ENCODE data around the gene L1CAM. TPM values are rescaled to one million over a fixed set of nuclear protein-coding genes. Genes with fewer than 3 reads are reported as not detected.

L1CAM gene
- total RNA-seq, 4 donors from 2014 or later: 3.0 to 12.9 (median 8.4) TPM

DNA sequence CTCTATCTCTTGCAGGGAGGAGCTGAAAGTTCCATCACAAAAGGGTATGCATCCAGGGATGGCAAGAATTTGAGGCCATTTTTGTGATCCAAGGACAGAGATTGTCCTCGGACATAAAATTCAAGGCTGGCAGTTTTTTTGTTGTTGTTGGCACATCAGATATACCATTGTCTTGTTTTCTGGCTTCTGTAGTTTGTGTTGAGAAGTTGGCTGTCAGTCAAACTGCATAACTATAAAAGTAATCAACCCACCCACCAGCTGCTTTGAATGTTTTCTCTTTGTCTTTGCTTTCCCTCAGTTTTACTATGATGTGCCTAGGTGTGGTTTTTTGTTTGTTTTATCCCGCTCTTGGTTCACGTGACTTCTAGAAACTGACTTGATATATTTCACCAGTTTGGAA is 34.0 kb downstream of the L1CAM start:
- TF ChIP-seq, protein P1, sequence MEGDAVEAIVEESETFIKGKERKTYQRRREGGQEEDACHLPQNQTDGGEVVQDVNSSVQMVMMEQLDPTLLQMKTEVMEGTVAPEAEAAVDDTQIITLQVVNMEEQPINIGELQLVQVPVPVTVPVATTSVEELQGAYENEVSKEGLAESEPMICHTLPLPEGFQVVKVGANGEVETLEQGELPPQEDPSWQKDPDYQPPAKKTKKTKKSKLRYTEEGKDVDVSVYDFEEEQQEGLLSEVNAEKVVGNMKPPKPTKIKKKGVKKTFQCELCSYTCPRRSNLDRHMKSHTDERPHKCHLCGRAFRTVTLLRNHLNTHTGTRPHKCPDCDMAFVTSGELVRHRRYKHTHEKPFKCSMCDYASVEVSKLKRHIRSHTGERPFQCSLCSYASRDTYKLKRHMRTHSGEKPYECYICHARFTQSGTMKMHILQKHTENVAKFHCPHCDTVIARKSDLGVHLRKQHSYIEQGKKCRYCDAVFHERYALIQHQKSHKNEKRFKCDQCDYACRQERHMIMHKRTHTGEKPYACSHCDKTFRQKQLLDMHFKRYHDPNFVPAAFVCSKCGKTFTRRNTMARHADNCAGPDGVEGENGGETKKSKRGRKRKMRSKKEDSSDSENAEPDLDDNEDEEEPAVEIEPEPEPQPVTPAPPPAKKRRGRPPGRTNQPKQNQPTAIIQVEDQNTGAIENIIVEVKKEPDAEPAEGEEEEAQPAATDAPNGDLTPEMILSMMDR (IDR thresholded peaks at IDR 0.05): no peak
- TF ChIP-seq POLR2A (IDR thresholded peaks at IDR 0.05): no peak
- WGBS, 2 donors: 66 to 79% methylated on average over 3 of the region's 3 CpGs
- intact Hi-C loops (cut with DNase I; ENCODE audit: low total_unique reads): no loop called here
- no peak overlapping the region for H3K4me3 ChIP-seq (ENCODE audit: low read depth, poor library complexity, severe bottlenecking)
- no peak for DNase-seq (ENCODE audit: low spot score in 2 of 2)

DNA sequence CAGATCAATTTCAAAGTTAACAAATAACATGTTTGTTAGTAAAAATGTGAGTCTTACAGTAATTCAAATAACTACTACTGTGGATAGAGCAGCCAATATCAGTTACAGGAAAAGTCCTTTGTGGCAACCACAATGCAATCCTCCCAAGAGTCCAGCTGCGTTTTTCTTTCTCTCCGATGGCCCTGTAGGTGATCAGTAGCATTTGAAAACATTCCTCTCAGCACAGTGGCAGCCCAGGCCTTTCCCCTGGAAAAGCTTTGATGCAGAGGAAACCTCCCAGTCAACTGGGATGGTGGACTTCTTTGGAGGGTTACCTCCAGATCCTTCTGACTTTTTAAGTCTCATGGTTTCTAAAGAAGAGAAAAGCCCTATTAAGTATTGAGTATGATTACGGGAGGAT is 37.6 kb downstream of the L1CAM start:
- intact Hi-C loops (cut with DNase I; ENCODE audit: low total_unique reads): no loop called here
- TF ChIP-seq, protein P1 (IDR thresholded peaks at IDR 0.05): no peak
- H3K4me3 ChIP-seq (ENCODE audit: low read depth, poor library complexity, severe bottlenecking): no peak overlapping the region
- WGBS, 2 donors: 70 to 84% methylated on average over 3 of the region's 3 CpGs
- DNase-seq (ENCODE audit: low spot score in 2 of 2): no peak

DNA sequence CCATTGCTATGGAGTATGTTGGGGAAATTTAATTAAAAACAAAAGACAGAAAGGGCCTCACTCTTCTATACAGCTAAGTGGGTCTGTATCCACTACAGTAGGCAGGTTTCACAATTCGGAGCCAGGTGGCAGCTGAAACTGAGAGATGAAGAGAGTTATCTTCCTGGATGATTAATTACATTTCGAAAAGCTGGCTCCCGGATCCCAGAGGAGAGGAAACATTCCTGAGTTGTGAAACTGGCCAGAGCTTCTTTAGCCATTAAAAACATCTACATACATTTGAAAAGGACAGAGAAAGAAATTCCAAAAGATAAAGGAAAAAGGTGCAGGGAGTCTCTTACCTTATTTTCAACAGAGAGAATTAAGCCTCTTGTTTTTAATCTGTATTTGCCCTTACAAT is 40.1 kb downstream of the L1CAM start:
- 5 to 26% methylated on average over 3 of the region's 3 CpGs for WGBS, 2 donors
- TF ChIP-seq, protein P1 (IDR thresholded peaks at IDR 0.05): no peak
- TF ChIP-seq POLR2A (IDR thresholded peaks at IDR 0.05): no peak
- DNase-seq (ENCODE audit: low spot score in 2 of 2): no peak

DNA sequence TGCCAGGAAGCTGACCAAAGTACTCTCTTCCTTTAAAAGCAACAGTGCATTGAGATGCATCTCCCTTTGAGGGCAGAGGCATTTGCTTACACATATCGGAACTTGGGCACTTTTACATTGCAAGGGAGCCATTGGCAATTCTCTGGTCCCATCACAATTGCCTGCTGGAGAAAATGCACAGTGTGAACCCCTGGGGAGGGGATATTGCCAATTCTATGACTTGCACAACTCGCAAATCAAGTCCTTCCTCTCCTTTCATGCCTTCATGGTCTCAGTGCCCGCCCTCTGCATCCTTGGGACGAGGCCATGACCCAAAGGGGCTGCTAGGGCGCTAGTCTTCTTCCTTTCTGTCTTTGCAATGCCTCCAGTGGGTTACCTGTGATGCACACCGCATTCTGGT is 40.8 kb downstream of the L1CAM start:
- intact Hi-C loops (cut with DNase I; ENCODE audit: low total_unique reads): no loop called here
- H3K4me3 ChIP-seq (ENCODE audit: low read depth, poor library complexity, severe bottlenecking): no peak overlapping the region
- TF ChIP-seq, protein P1 (IDR thresholded peaks at IDR 0.05): no peak
- TF ChIP-seq POLR2A (IDR thresholded peaks at IDR 0.05): no peak
- no peak for DNase-seq (ENCODE audit: low spot score in 2 of 2)
- WGBS, 2 donors: 22 to 38% methylated on average over 6 of the region's 6 CpGs

More for the DNA sequence above, 40.1 kb downstream of the L1CAM start:
- H3K4me3 ChIP-seq (ENCODE audit: low read depth, poor library complexity, severe bottlenecking): no peak overlapping the region
- intact Hi-C loops (cut with DNase I; ENCODE audit: low total_unique reads): no loop called here

DNA sequence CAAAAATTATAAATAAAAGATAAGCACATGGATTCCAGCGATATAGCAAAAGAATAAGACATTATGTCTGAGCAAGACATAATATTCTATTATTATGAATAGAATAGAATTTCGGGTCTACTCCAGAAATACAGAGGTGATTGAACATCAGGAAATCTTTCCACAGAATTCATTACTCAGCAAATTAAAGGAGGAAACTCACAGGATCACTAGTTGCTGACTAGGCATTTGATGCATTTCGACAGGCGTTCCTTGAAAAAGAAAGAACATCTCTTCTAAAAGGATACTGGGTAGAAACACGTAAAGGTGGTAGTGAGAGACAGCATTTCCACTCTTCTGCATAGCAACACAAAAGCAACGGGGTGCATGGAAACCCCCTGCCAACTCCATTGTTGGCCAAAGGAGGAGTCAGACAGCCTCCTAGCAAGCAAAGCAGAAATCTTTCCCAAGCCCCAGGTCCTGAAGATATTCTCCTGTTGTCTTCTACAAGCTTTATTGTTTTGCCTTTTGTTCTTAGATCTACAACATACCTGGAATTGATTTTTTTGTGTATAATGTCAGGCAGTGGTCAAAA is 41.4 kb downstream of the L1CAM start:
- no peak for DNase-seq (ENCODE audit: low spot score in 2 of 2)
- 28 to 40% methylated on average over 6 of the region's 6 CpGs for whole genome bisulfite sequencing, 2 donors
- intact Hi-C loops (cut with DNase I; ENCODE audit: low total_unique reads): no loop called here
- H3K4me3 ChIP-seq (ENCODE audit: low read depth, poor library complexity, severe bottlenecking): no peak overlapping the region
- no peak for TF ChIP-seq POLR2A (IDR thresholded peaks at IDR 0.05)
- TF ChIP-seq, protein P1 (IDR thresholded peaks at IDR 0.05): no peak

DNA sequence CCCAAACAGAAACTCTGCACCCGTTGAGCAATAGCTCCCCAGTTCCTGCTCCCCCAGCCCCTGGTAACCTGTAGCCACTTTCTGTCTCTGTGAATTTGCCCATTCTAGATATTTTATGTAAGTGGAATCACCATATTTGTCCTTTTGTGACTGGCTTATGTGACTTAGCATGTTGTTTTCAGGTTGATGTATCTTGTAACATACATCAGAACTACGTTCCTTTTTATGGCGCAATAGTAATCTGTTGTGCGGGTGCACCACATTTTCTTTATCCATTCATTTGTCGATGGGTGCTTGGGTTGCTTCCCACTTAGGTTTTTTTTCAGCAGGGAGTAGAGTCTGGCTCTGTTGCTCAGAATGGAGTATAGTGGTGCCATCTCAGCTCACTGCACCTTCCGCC is 49.1 kb downstream of the L1CAM start:
- intact Hi-C loops (cut with DNase I; ENCODE audit: low total_unique reads): no loop called here
- DNase-seq (ENCODE audit: low spot score in 2 of 2): no peak
- H3K4me3 ChIP-seq (ENCODE audit: low read depth, poor library complexity, severe bottlenecking): no peak overlapping the region
- TF ChIP-seq POLR2A (IDR thresholded peaks at IDR 0.05): no peak
- TF ChIP-seq, protein P1 (IDR thresholded peaks at IDR 0.05): no peak
- 88 to 90% methylated on average over 6 of the region's 6 CpGs for WGBS, 2 donors

Data from lower leg skin (tissue), 4 donors.